ENCODE data around the gene RASSF3. TPM values are rescaled to one million over a fixed set of nuclear protein-coding genes. Genes with fewer than 3 reads are reported as not detected.

RASSF3 gene
- polyA plus RNA-seq, 3 donors: 6.6 to 77.9 (median 14.5) TPM

- no peak overlapping the region for H3K4me3 ChIP-seq (replicated peaks in 1 of 3; ENCODE audit: low read depth in 2 of 3, low read length in 3 of 3)
- H3K9me3 Mint-ChIP-seq: peaks cover 0 to 4% (median 0%) of the 10 kb centered on the region in 7 donors
- peaks cover 100% of the 10 kb centered on the region for H4K20me1 ChIP-seq (ENCODE audit: insufficient read depth, low read length)
- H3K9me3 ChIP-seq (replicated peaks in 1 of 2; ENCODE audit: control insufficient read depth in 1 of 2, insufficient read depth in 1 of 2, low read length in 2 of 2): no peaks in the 10 kb centered on the region
- H3K9ac ChIP-seq (ENCODE audit: insufficient read depth, low read length, poor library complexity, severe bottlenecking): no peak overlapping the region
- 89% methylated on average over 2 of the region's 5 CpGs for WGBS (ENCODE audit: insufficient coverage)
- peaks cover 40 to 52% of the 10 kb centered on the region in 2 donors for H3K4me1 ChIP-seq (ENCODE audit: control insufficient read depth in 1 of 2, insufficient read depth in 2 of 2, low read length in 2 of 2)
- no peak overlapping the region for H2AFZ ChIP-seq (ENCODE audit: insufficient read depth, low read depth, low read length, poor library complexity, severe bottlenecking)
- H3K4me3 Mint-ChIP-seq: no peak overlapping the region
- H3K27ac Mint-ChIP-seq: peak overlapping the region; percentile 57 to 92 (median 86)
- H3K36me3 Mint-ChIP-seq: peaks cover 51 to 73% of the 10 kb centered on the region in 2 donors
- no peak overlapping the region for H3K4me2 ChIP-seq (replicated peaks; ENCODE audit: extremely low read depth, low read length, poor library complexity, severe bottlenecking)
- peaks cover 20 to 50% of the 10 kb centered on the region in 2 donors for H3K36me3 ChIP-seq (replicated peaks in 1 of 2; ENCODE audit: control insufficient read depth in 1 of 2, insufficient read depth in 2 of 2, low read length in 2 of 2)
- peaks cover 60% of the 10 kb centered on the region for H3K4me1 Mint-ChIP-seq
- DNase-seq: peak in 2 of 3 donors; percentile 21 to 46
- peak overlapping the region; percentile 37 to 70 for H3K27ac ChIP-seq (ENCODE audit: low read depth in 1 of 2, low read length in 2 of 2)
- no peak for TF ChIP-seq CTCF (IDR thresholded peaks at IDR 0.05)
- H3K27me3 ChIP-seq (ENCODE audit: control insufficient read depth in 2 of 2, insufficient read depth in 2 of 2, low read length in 2 of 2): no peaks in the 10 kb centered on the region
- H3K27me3 Mint-ChIP-seq (ENCODE audit: low read depth in 3 of 3): peaks cover 0 to 2% (median 1%) of the 10 kb centered on the region in 3 donors
- intact Hi-C loops (cut with micrococcal nuclease): no loop called here
- H3K79me2 ChIP-seq (ENCODE audit: insufficient read depth, low read length): peaks cover 100% of the 10 kb centered on the region
Measured at GRCh38 chr12:64633011-64633939, 23.0 kb downstream of the RASSF3 start.

GRCh38 chr12:64633940-64634337 lies 23.6 kb downstream of the RASSF3 start:
- H4K20me1 ChIP-seq (ENCODE audit: insufficient read depth, low read length): peaks cover 100% of the 10 kb centered on the region
- H3K9me3 ChIP-seq (replicated peaks in 1 of 2; ENCODE audit: control insufficient read depth in 1 of 2, insufficient read depth in 1 of 2, low read length in 2 of 2): no peaks in the 10 kb centered on the region
- Mint-ChIP-seq H3K36me3 (peaks cover 53 to 68% of the 10 kb centered on the region in 2 donors), H3K4me1 (peaks cover 61% of the 10 kb centered on the region), H3K27ac (peak overlapping the region; percentile 57 to 92 (median 86)), H3K27me3 (ENCODE audit: low read depth in 3 of 3) (peaks cover 0 to 2% (median 1%) of the 10 kb centered on the region in 3 donors), H3K9me3 (peaks cover 0 to 4% (median 0%) of the 10 kb centered on the region in 7 donors), H3K4me3 (no peak overlapping the region)
- no peak overlapping the region for H3K4me2 ChIP-seq (replicated peaks; ENCODE audit: extremely low read depth, low read length, poor library complexity, severe bottlenecking)
- peaks cover 42 to 55% of the 10 kb centered on the region in 2 donors for H3K4me1 ChIP-seq (ENCODE audit: control insufficient read depth in 1 of 2, insufficient read depth in 2 of 2, low read length in 2 of 2)
- no peak overlapping the region for H3K9ac ChIP-seq (ENCODE audit: insufficient read depth, low read length, poor library complexity, severe bottlenecking)
- H3K27ac ChIP-seq (ENCODE audit: low read depth in 1 of 2, low read length in 2 of 2): peak overlapping the region; percentile 37 to 70
- H3K27me3 ChIP-seq (ENCODE audit: control insufficient read depth in 2 of 2, insufficient read depth in 2 of 2, low read length in 2 of 2): no peaks in the 10 kb centered on the region
- TF ChIP-seq CTCF (IDR thresholded peaks at IDR 0.05): no peak
- H3K36me3 ChIP-seq (replicated peaks in 1 of 2; ENCODE audit: control insufficient read depth in 1 of 2, insufficient read depth in 2 of 2, low read length in 2 of 2): peaks cover 20 to 49% of the 10 kb centered on the region in 2 donors
- H3K4me3 ChIP-seq (replicated peaks in 1 of 3; ENCODE audit: low read depth in 2 of 3, low read length in 3 of 3): no peak overlapping the region
- peaks cover 100% of the 10 kb centered on the region for H3K79me2 ChIP-seq (ENCODE audit: insufficient read depth, low read length)
- peak in 2 of 3 donors; percentile 41 to 65 for DNase-seq
- H2AFZ ChIP-seq (ENCODE audit: insufficient read depth, low read depth, low read length, poor library complexity, severe bottlenecking): no peak overlapping the region
- intact Hi-C loops (cut with micrococcal nuclease): no loop called here

Measured in CD14-positive monocyte (primary cell).